LoVo (cell line): ENCODE measurements around the gene NCEH1.
A peak's percentile ranks its signal among the peaks of the same experiment; 100 is the strongest.
"Not testable (repeated sequence)": the region's sequence is repeated elsewhere in the genome, so short reads cannot be mapped to it uniquely, and the experiment has no call there.

Source experiments
- DNase-seq: peaks from one replicate; pipeline ENCODE4 v3.0.0-alpha.2; 2016; ENCODE audit warnings: low spot score

Gene NCEH1

DNA sequence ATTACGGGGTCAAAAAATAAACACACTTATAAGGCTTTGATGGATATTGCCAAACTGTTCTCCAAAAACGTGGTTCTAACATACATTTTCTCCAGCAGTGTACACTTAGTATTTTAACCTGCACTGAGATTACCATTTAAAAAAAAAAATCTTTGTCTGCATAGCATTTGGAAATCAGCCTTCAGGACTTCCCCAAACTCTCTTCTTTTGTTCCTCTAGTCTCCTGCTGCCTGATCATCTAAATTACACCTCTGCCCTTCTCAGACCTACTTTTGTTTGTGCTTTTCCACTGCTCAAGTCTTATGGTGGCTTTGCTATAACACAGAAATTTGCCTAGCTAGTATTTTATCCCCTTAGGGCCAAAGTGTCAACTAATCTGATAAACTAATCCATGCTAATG is 3.8 kb downstream of the NCEH1 start:
- no peak for DNase-seq

DNA sequence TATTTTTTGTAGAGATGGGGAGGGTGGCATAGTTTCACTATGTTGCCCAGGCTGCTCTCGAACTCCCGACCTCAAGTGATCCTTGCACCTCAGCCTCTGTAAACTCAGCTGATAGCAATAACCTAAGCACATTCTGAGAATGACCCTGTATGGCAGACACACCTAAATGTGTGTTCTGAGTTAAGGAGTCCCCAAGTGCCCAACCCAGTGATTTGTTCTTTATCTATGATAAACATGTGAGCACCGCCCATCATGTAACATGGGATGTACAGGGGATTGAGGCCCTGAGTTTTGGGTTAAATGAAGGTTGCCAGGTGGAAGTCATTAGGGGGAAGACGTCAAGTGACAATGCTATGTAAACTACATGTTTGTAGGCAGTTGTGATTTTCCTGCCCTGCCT is 5.7 kb downstream of the NCEH1 start:
- no peak for DNase-seq

DNA sequence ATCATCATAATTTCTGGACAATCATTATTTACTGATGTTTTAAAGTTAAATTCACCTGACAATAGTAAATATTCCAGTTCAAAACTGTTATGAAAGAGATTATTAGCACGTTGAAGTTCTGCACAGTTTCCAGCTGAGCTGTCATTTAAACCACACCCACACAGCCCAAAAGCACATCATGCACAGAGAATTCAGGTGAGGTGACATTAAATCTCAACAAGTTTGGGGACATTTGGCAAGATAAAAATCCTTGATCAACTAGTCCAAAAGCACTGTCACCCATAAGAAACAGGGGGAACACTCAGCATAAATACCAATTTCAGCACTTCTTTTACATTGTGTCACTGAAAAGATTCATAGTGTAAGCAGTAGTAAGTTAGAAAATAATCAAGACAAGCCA is 6.9 kb downstream of the NCEH1 start:
- no peak for DNase-seq

DNA sequence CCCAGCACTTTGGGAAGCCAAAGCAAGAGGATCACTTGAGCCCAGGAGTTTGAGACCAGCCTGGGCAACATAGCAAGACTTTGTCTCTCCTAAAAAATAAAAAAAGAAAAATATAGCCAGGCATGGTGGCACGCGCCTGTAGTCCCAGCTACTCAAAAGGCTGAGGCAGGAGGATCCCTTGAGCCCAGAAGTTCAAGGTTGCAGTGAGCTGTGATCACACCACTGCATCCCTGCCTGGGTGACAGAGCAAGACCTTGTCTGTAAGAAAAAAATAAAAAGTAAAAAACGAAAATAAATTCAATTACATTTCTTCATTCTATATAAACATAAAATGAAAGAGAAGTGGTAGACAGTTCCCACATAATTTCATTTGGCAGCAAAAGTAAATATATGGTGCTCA is 8.1 kb downstream of the NCEH1 start:
- DNase-seq = not testable (repeated sequence)

DNA sequence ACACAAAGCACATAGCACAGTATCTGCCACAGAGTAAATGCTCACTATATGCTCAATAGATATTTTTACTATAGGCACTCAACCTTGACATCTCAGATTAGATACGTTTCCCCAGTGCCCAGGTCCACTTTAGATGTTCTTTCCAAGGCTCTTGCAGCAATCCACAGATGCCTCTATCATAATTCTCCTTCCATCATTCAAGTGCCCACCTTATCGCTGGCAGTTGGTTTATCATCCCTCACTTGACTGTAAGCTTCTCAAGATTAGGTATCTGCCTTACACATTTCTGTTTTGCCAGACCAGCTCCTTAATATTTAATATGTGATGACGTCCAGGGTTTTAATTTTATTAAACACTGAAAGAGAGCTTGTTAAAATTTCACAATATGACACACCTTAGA is 8.6 kb downstream of the NCEH1 start:
- DNase-seq = no peak

DNA sequence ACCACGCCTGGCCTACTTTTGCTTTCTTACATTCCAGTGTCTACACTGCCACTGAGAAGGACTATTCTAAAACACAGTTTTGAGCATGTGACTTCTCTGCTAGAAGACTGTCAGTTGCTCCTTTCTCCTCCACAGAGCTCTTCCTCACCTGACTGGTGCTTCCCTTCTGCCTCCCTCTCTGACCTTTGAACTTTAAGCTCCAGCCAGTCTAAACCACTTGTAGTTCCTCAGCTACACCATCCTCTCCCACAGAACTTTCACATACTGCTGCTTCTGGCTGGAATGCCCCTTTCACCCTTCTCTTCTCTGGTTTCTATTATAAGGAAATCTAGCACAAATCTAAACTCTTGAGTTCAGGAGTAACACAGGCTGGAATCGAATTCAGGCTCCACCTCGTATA is 9.1 kb downstream of the NCEH1 start:
- DNase-seq = no peak

DNA sequence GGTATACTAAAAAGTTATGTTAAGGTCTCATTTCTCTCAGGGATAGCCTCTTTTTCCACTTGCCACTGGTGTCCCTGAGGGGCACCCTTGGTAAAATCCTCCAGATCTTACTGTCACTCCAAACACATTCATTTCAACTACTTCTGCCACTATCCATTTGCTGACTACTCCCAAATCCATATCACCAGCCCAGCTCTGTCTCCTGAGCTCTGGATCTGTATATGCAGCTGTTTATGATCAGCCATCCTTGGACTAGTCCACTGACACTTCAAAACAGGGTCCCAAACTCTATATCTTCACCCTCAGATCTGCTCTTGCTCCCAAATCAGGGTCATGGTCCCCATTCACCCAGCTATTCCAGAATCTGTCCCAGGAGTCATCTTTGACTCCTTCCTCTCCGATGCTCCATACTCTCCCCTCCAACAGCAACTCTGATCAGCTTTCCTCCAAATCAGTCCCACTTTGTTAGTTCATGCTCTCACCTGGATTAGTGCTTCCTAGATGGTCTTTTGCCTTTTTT is 9.9 kb downstream of the NCEH1 start:
- DNase-seq = no peak

DNA sequence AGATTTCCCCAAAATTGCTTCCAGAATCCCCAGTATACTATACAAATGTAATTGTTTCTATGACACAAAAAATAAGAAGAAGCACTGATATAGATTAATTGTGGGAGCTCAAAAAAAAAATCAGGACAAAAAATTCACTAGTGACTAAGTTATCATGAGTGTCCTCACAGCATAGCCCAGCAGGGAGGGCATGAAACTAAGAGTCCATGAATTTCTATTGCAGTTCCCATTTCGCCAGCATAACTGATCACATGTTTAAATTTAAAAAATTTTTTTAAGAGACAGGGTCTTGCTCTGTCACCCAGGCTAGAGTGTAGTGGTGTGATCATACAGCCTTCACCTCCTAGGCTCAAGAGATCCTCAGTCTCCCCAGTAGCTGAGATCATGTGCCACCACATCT is 10.6 kb downstream of the NCEH1 start:
- no peak for DNase-seq

DNA sequence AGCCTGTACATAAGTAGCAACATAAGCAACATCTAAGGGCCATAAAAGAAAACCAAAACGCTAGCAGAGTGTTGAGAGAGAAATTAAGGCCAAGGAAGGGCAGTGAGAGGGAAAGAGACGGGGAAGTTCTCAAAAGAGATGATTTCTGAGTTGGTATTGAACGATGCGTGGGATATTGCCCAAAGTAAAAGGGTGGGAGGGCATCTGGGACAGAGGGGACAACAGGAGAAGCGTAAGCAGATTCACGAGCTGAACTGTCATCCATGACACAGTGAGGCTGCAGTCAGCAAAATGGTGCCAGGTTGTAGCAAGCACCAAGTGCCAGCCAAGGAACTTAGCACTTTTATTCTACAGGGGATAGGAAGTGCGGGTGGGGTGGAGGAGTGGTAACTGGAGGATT is 11.8 kb downstream of the NCEH1 start:
- no peak for DNase-seq

DNA sequence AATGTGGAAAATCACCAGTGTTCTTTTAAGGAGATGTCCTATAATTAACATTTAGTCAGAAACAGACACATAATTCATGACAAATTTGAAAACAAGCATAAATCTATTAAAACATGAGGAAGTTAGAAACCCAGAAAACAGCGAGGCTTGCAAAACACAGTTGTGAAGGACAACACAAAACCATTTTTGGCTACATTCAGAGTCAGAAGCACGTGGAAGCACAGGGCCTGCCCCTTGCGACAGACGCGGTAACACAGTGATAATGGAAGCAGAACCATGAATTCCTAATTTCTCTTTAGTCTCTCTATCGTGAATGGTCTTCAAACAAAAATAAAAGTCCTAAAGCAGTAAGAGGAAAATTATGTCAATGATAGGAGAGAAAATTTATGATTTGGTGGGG is 12.2 kb downstream of the NCEH1 start:
- no peak for DNase-seq

DNA sequence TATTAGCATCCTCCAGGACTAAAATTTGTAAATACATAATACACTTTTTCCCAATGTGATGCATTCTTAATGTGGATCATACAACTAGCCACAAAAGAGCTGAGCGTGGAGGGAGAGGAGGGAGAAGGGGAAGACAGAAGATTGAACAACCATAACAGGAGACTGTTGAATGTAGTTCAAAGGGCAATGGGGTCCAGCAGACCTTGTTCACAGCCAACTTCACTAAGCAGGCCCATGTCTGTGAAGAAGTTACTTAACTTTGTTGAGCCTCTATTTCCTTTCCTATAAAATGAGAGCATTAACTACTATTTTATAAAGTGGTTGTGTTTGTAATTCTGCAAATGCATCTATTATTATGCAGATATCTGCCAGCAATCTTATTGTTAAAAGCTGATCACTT is 13.3 kb downstream of the NCEH1 start:
- no peak for DNase-seq

DNA sequence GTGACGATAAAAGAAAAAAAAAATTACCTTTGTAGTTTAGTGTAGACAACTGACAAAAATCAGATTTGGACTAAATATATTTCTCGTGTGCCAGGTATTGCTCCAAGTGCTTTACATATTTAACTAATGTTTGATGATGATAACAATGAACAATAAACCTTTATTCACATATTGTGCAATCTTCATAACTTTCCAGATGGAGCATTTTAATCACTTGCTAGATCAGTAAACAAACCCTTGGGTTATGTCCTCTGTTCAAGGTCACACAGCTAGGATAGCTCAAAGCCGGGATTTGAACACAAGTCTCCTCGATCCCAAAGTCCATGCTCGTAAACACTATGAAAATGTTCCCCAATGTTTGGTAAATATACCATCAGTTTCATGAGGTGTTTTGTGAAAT is 14.5 kb downstream of the NCEH1 start:
- DNase-seq = no peak

DNA sequence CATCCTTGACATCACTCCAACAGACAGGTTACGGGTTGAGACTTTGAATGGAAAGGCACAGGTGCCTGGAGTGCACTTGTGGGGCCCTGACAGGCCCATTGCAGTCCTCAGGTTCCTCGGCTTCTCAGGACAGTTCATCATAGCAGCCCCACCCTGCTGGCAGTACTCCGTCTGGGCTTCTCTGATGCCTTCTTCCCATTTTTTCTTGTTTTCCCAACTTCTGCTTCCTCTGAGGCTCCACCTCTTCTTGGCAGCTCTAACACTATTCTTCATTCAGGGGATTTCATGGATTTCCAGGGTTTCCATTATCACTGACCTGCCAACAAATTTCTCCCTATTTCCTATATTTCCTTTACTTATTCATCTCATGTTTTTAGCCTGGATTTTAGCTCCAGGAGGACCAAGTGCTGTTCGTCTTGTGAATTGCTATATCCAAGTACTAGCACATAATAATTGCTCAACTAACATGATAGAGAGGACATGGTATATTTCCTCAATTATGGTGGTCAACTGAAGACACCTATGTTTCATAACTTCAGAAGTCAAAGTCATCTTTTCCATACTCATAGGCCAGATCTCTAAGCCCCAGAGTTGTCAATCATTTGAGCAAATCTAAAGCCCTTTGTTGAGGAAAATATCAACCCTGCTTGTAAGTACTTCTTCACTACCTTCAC is 16.2 kb downstream of the NCEH1 start:
- no peak for DNase-seq

DNA sequence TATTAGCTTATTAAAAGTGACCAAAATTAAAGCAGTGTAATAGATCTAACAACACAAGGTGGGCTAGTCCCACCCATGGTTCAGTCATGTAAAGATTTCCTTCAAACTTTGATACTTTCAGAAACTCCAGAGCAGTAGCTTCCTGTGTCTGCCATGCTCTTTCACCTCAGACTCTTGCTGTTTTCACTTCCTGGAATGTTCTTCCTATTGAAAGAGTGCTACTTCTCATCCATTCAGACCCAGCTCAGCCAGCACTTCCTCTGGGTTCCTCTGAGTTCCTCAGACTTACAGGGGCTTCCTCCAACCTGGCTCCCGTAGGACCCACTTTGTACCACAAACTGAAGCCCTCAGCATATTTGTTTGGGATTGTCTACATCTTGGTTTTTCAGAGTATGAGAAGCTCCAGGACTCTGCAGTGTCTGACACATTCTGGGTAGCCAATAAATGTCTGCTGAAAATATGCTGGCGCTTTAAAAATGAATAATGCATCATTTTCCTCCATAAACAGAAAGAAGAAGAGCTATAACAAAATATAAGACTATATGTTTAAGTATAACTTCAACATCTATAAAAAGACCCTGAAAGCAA is 18.0 kb downstream of the NCEH1 start:
- no peak for DNase-seq

DNA sequence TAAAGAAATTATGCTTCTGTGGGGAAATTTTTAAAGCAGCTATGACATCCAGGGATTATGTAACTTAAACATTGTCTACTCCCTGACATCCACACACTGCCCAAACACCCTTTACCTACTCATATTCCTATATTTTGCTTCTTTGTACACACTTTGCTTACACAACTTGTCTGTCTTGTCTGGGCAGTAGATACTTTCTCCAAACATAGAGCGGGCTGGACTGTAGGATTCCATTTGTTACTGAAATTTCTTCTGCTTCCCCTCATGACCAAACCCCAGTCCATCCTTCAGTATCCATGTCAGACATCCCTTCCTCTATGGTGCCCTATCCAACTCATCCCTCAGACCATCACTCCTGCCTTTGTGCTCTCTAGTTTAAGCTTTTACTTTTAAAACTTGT is 19.9 kb downstream of the NCEH1 start:
- DNase-seq = no peak

DNA sequence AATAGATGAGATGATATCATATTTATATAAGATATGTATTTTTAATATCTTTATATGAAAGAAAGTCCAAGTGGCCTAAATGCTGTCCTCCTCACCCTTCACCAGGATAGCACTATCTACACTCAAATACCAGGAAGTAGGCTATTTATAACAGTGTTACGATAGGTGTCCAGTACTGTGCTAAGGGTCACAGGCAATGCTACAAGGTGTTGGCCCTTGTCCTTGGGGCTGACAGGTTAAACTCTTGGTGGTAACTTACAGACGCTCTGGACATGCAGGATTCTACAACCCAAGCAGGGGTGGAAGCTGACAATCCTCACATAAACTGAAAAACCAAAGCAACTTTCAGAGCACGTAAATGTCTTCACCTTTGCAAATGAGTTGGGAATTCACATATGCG is 22.3 kb downstream of the NCEH1 start:
- peak; percentile 48 for DNase-seq

DNA sequence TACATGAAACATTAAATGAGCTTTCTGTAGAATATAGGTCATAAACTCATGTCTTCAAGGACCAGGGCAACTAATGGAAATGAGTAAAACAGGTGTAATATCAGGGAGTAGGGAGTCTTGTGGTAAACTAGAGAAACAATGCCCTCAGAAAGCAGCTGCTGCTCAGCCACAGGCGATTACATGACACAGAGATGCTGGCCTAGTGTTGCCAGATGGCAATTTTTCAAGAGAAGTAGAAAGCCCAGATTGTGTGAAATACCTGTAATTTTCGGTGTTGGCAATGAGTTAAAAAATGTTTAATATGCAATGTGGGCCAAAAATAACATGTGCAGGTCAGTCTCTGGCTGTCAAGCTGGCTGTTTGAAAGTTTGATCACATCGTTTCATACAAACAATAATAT is 23.4 kb downstream of the NCEH1 start:
- DNase-seq = no peak

DNA sequence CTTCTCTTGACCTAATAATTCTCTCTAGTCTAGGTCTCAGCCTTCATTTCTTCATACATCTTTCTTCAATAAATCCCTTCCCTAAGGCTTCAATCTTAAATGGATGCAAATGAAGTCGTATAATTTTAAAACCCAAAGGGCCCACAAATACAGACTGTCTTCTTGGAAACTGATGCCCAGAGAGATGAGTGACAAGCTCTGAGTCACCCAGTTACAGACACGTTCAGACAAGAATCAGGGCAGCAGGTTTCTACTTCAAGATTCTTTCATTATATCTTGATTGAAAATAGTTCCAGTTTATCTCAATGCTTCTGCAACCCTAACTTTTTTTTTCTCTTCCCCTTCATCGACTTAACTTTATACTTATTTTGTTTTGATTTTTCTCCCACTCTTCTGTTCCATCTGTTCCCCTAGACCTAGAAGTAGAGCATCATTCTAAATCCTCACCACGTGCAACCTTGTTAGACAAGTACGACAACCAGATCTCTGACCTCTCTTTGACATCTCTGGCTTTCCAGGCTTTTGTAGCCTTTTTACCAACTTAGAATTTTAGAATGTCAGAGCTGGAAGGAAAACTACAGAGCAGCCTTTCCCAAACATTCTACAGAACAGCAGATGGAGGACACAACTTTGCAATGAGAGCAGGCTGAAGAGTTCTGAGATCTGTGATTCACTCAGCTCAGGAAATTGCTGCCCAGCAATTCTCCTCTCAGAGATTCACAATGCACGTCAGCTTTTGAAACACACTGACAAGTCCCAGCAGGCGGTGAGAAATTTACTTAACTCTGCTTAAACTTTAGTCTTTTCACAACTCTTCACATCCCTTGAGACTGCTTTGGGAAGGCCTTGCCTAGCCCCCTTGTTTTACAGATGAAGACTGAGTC is 25.3 kb downstream of the NCEH1 start:
- no peak for DNase-seq

DNA sequence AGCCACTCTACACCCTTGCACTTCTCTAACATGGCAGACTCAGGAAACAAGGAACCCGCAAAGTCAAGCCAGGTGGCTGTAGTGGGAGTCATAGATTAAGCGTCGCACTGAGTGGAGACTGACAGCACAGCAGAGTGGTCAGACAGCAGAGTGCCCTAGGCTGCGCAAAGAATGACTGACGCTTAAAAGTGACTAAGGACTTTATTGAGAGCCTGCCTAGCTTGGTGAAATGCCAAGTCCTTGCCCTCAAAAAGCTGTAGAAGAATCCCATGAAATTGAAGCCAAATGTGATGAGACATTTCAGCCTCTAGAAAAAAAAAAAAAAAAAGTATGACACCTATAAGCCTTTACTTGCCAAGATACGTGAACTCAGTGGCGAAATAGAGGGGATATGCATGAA is 30.2 kb downstream of the NCEH1 start:
- DNase-seq = no peak

DNA sequence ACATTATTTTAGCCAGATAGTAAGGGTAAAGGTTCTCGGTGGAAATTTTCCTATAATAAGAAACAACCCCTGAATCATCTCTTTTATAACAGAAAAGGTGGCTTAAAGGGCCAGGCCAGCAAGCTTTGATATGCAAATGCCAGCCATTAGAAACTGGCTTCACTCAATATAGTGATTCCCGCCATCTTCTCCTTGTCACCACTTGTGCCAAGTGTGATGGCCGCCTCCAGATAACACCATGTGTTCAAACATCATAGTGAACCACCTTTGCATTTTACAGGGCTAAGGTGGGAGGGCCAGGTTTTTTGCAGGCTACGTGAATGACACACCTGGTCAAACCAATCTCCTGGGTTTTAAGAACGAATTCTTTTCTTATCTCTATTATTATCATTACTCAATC is 31.3 kb downstream of the NCEH1 start:
- no peak for DNase-seq

DNA sequence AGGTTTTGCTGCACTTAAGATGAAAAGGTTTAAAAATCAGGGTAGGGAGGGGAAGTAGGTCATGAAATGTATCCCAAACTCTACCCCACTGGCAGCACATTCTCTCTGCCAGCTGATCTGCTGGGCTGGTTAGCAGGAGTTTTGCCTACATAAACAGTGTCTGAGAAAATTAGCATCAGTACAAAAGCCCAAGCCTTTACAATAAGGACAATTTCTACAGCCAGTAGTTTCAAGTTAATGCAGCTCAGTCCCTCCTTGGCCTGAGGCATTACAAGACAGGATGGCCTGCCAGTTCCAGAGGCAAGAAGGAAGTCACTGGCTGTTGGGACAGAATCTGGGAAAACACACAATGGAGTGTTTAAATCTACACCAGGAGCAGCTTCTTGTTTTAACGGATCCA is 32.8 kb downstream of the NCEH1 start:
- DNase-seq = no peak

DNA sequence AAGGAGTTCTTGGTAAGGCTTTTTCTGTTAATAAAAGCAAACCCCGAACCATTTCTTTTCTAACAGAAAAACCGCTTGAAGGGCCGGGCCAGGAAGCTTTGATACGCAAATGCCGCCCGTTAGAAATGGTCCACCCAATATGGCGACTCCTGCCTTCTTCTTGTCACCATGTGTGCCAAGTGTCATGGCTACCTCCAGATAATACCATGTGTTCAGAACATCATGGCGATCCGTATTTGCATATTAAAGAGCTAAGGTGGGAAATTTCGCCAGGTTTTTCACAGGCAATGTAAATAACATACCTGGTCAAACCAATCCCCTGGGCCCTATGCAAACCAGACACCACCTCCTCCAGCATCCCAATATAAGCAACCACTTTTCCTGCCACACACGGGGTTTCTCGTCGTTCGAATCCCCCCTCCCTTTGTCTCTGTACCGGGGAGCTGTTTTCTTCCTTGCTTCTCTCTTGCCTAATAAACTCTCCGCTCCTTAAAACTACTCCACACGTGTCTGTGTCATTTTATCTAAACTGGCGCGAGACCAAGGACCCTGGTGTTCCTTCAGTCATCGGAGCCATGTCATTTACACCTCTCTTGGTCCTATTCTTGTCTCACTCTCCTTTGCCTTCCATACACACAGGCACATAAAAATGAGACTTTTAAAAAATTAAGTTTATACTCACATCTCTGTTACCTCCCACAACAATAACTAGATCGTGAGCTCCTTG is 34.5 kb downstream of the NCEH1 start:
- no peak for DNase-seq
